Brain pericyte (primary cell): ENCODE results near the gene ZMYM2.

Experiments
- DNase-seq: peaks from one replicate; pipeline ENCODE4 v3.0.0-alpha.2; 2012; ENCODE audit warnings: low read depth, low spot score

Gene ZMYM2

DNA sequence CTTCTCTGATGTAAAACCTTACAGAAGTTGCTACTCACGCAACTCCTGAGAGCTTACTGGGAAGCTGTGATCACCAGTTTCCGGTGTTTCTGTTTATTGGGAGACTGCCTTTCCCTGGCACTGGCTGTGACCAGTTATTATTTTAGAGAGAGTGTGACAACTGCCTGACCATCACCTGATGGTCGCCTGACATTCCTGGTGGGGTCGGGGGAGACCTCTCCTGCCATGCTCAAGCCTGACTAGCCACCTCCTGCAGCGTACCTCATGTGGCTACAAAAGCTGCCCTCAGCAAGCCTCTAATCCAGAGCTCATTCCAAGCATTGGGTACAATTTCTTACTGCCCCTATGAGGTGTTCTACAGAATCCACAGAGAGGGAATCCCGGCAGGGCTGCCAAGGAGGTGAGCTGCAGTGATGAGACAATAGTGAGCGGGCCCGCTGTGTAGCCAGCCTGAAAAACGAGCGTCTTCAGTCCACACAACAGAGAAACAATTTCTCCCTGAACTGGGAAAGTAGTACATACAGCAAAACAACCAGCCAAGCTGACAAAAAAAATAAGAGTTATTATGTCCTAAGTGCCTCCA is 173.6 kb downstream of the ZMYM2 start:
- DNase-seq, result no peak

- DNase-seq, result no peak
Measured at GRCh38 chr13:20134732-20135131, 176.2 kb downstream of the ZMYM2 start.

DNA sequence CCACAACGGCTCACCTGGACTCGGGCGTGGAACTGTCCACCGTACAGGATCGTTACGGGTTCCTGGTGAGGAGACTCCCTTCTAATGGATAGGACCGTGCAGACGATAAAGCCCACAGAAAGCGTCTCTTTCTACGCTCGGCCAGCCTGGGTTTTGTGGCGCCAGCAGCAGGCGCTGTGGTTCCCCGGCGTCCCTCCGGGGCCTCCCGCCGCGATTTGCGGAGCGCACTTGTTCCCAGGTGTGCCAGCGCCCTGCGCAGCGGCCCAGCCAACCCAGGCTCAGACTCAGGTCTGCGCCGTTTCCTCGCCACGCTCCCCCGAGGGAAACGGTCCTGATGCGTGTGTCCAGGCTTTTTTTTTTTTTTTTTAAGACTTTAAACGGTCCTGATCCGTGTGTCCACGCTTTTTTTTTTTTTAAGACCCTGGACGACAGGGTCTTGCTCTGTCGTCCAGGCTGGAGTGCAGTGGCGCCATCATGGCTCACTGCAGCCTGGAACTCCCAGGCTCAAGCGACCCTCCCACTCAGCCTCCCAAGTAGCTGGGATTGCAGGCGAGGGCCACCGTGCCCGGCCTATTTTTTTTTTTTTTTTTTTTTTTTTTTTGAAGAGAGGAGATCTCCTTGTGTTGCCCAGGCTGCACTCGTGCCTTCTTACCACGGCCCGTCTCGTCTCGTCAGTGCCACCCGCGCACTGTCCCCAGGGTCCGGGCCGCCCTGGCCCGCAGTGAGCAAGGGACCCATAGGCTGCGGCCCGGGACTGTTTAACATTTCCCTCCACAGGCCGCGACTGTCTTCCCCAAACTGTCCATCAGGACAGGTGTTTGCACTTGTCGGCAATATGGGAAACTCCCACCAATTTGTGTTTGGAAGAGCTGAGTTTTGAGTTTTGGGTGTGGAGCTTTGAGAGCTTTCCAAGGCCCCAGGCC is 178.5 kb downstream of the ZMYM2 start:
- no peak for DNase-seq

DNA sequence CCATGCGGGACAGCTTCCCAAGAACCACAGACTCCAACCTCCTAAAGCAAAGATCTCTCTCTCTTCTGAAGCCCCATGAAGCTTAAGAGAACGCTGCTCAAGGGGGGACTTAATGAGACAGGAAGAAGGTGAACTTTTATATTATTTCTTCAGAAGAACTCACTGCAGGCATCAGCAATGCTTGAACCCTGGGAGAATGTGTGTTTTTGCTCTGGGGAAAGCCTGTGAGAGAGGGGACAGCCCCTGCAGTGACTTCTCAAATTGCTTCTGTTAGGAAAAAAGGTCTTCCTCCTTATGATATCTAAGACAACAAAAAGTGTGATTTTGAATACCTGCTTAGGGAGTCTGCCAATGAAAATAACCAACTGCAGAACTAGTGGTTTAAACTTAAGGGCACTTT is 179.3 kb downstream of the ZMYM2 start:
- DNase-seq, result no peak

GRCh38 chr13:20140487-20140886 is 182.0 kb downstream of the ZMYM2 start:
- DNase-seq, result no peak
